Nephron (organoid): ENCODE measurements around the gene DMXL2.

Source experiments
- H3K27ac Mint-ChIP-seq, 3 experiments: 2 replicates each; pipeline ENCODE4 v1.8.0; 2020; ENCODE audit warnings: mixed read lengths in 3 of 3, mild to moderate bottlenecking in 2 of 3, moderate library complexity in 1 of 3
- H3K27me3 Mint-ChIP-seq: 2 replicates; pipeline ENCODE4 v1.8.0; 2021; ENCODE audit warnings: low read depth, mild to moderate bottlenecking, moderate library complexity, mixed read lengths
- H3K36me3 Mint-ChIP-seq: 2 replicates; pipeline ENCODE4 v1.8.0; 2020; ENCODE audit warnings: low read depth, mixed read lengths
- H3K4me1 Mint-ChIP-seq: 2 replicates; pipeline ENCODE4 v1.8.0; 2020; ENCODE audit warnings: mixed read lengths
- H3K4me3 Mint-ChIP-seq, 3 experiments: 2 replicates each; pipeline ENCODE4 v1.8.0; 2020; ENCODE audit warnings: mild to moderate bottlenecking in 3 of 3, mixed read lengths in 3 of 3, moderate library complexity in 2 of 3
- H3K9me3 Mint-ChIP-seq: 2 replicates; pipeline ENCODE4 v1.8.0; 2020; ENCODE audit warnings: mixed read lengths
- CTCF ChIP-seq, 3 experiments: fragments of 200-600 bp; sonication (generic); IDR thresholded peaks; one replicate each; pipeline ENCODE4 v1.5.0; 2021; ENCODE audit warnings: antibody characterized with exemption in 3 of 3; ENCODE audit not compliant: unreplicated experiment in 3 of 3

Gene DMXL2

GRCh38 chr15:51483520-51483919 lies 139.1 kb downstream of the DMXL2 start:
- peaks cover 29% of the 10 kb centered on the region for H3K9me3 Mint-ChIP-seq
- H3K4me1 Mint-ChIP-seq = no peaks in the 10 kb centered on the region
- H3K27ac Mint-ChIP-seq = no peak overlapping the region
- peaks cover 76% of the 10 kb centered on the region for H3K36me3 Mint-ChIP-seq
- H3K4me3 Mint-ChIP-seq = no peak overlapping the region
- no peak for TF ChIP-seq CTCF (IDR thresholded peaks at IDR 0.05; ENCODE audit: unreplicated experiment in 3 of 3)
- H3K27me3 Mint-ChIP-seq = peaks cover 4% of the 10 kb centered on the region

GRCh38 chr15:51475736-51476135 lies 146.8 kb downstream of the DMXL2 start:
- no peak for TF ChIP-seq CTCF (IDR thresholded peaks at IDR 0.05; ENCODE audit: unreplicated experiment in 3 of 3)
- Mint-ChIP-seq H3K4me3 (no peak overlapping the region), H3K27me3 (no peaks in the 10 kb centered on the region), H3K27ac (no peak overlapping the region), H3K4me1 (no peaks in the 10 kb centered on the region), H3K9me3 (no peaks in the 10 kb centered on the region), H3K36me3 (peaks cover 25% of the 10 kb centered on the region)

GRCh38 chr15:51470512-51470911 lies 152.1 kb downstream of the DMXL2 start:
- Mint-ChIP-seq H3K27ac (no peak overlapping the region), H3K4me3 (no peak overlapping the region), H3K4me1 (no peaks in the 10 kb centered on the region), H3K27me3 (no peaks in the 10 kb centered on the region), H3K9me3 (no peaks in the 10 kb centered on the region), H3K36me3 (peaks cover 18% of the 10 kb centered on the region)
- TF ChIP-seq CTCF (IDR thresholded peaks at IDR 0.05; ENCODE audit: unreplicated experiment in 3 of 3) = no peak

- Mint-ChIP-seq H3K9me3 (no peaks in the 10 kb centered on the region), H3K27ac (no peak overlapping the region), H3K4me3 (no peak overlapping the region), H3K27me3 (no peaks in the 10 kb centered on the region), H3K4me1 (no peaks in the 10 kb centered on the region), H3K36me3 (peaks cover 34% of the 10 kb centered on the region)
- no peak for TF ChIP-seq CTCF (IDR thresholded peaks at IDR 0.05; ENCODE audit: unreplicated experiment in 3 of 3)
Observed at GRCh38 chr15:51460796-51461195, 161.8 kb downstream of the DMXL2 start.

- peaks cover 73% of the 10 kb centered on the region for H3K36me3 Mint-ChIP-seq
- peaks cover 6% of the 10 kb centered on the region for H3K9me3 Mint-ChIP-seq
- H3K4me3 Mint-ChIP-seq = no peak overlapping the region
- H3K27me3 Mint-ChIP-seq = no peaks in the 10 kb centered on the region
- H3K27ac Mint-ChIP-seq = no peak overlapping the region
- TF ChIP-seq CTCF (IDR thresholded peaks at IDR 0.05; ENCODE audit: unreplicated experiment in 3 of 3) = no peak
- no peaks in the 10 kb centered on the region for H3K4me1 Mint-ChIP-seq
Observed at GRCh38 chr15:51450001-51450400, 172.6 kb downstream of the DMXL2 start.

GRCh38 chr15:51448622-51449399 lies 173.8 kb downstream of the DMXL2 start:
- H3K9me3 Mint-ChIP-seq = peaks cover 8% of the 10 kb centered on the region
- no peaks in the 10 kb centered on the region for H3K4me1 Mint-ChIP-seq
- H3K27ac Mint-ChIP-seq = no peak overlapping the region
- no peak overlapping the region for H3K4me3 Mint-ChIP-seq
- peaks cover 72% of the 10 kb centered on the region for H3K36me3 Mint-ChIP-seq
- TF ChIP-seq CTCF (IDR thresholded peaks at IDR 0.05; ENCODE audit: unreplicated experiment in 3 of 3) = no peak
- no peaks in the 10 kb centered on the region for H3K27me3 Mint-ChIP-seq
